Activated naive CD8-positive, alpha-beta T cell treated with anti-CD3 and anti-CD28 coated beads, Interleukin-2, amount 50 U/mL, for 24 hours (primary cell): Measurements from ENCODE around the gene TRABD2B.

Experiments
- ATAC-seq: fragments of 150-1000 bp; cut with Tn5 transposase; one replicate; pipeline ENCODE4 v1.10.0; 2021
- DNase-seq: peaks from one replicate; pipeline ENCODE4 v3.0.0; 2021
- H3K27ac Mint-ChIP-seq: one replicate; pipeline ENCODE4 v1.8.0; 2021; ENCODE audit warnings: mild to moderate bottlenecking, mixed read lengths
- H3K27me3 Mint-ChIP-seq: one replicate; pipeline ENCODE4 v1.8.0; 2021; ENCODE audit warnings: mixed read lengths
- H3K36me3 Mint-ChIP-seq: one replicate; pipeline ENCODE4 v1.8.0; 2021; ENCODE audit warnings: low read depth, mixed read lengths
- H3K4me1 Mint-ChIP-seq: one replicate; pipeline ENCODE4 v1.8.0; 2021; ENCODE audit warnings: mixed read lengths
- H3K4me3 Mint-ChIP-seq: one replicate; pipeline ENCODE4 v1.8.0; 2021; ENCODE audit warnings: mild to moderate bottlenecking, moderate library complexity, mixed read lengths
- H3K9me3 Mint-ChIP-seq: one replicate; pipeline ENCODE4 v1.8.0; 2021; ENCODE audit warnings: mixed read lengths

The TRABD2B gene

DNA sequence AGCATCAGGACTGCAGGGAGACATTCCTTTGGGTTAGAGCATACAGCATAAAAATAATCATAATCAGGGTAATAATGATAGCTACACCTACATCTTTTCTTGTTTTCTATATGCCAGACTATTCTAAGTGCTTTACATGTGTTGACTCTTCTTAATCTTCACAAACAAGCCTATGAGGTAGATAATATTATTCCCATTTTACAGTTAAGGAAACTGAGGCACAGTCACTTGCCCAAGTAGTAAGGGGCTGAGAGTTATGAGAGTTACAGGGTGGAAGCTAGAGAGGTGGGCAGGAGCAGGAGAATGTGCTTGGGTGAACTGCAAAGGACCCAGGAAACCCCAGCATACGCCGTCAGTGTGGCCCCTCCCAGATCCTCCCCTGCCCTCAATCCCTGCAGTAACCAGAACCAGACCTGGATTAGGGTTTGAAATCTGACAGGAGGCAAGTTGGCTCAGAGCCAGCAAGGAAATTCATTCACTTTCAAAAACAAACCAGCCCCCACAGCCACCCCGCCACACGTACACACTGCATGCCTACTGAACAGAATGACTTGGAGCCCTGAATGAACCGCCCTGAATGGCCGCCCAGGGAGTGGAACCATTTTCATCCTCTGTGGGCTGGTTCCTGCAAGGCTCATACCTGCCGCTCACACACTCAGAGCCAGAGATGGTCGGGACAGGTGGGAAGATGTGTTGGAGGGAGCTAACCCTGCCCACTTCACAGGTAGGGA is 126.1 kb downstream of the TRABD2B start:
- Mint-ChIP-seq H3K9me3 (no peaks in the 10 kb centered on the region), H3K27me3 (peaks cover 9% of the 10 kb centered on the region), H3K27ac (no peak overlapping the region), H3K4me1 (no peaks in the 10 kb centered on the region), H3K36me3 (no peaks in the 10 kb centered on the region), H3K4me3 (no peak overlapping the region)
- DNase-seq (no peak), ATAC-seq (no peak)

GRCh38 chr1:47870480-47870879 is 126.7 kb downstream of the TRABD2B start:
- no peaks in the 10 kb centered on the region for H3K9me3 Mint-ChIP-seq
- H3K36me3 Mint-ChIP-seq = no peaks in the 10 kb centered on the region
- peaks cover 4% of the 10 kb centered on the region for H3K27me3 Mint-ChIP-seq
- DNase-seq (no peak), ATAC-seq (no peak)
- no peak overlapping the region for H3K4me3 Mint-ChIP-seq
- H3K4me1 Mint-ChIP-seq = no peaks in the 10 kb centered on the region
- no peak overlapping the region for H3K27ac Mint-ChIP-seq

DNA sequence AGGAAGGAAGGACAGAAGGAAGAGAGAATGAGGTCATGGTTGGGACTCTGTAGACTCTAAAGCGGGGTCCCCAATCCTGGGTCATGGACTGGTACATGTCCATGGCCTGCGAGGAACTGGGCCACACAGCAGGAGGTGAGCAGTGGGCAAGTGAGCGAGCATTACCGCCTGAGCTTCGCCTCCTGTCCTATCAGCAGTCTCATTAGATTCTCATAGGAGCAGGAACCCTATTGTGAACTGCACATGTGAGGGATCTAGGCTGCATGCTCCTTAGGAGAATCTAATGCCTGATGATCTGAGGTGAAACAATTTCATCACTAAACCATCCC is 128.9 kb downstream of the TRABD2B start:
- H3K36me3 Mint-ChIP-seq = no peaks in the 10 kb centered on the region
- no peak overlapping the region for H3K4me3 Mint-ChIP-seq
- DNase-seq = no peak
- H3K9me3 Mint-ChIP-seq = no peaks in the 10 kb centered on the region
- ATAC-seq = no peak
- H3K27ac Mint-ChIP-seq = no peak overlapping the region
- peaks cover 4% of the 10 kb centered on the region for H3K27me3 Mint-ChIP-seq
- H3K4me1 Mint-ChIP-seq = no peaks in the 10 kb centered on the region

DNA sequence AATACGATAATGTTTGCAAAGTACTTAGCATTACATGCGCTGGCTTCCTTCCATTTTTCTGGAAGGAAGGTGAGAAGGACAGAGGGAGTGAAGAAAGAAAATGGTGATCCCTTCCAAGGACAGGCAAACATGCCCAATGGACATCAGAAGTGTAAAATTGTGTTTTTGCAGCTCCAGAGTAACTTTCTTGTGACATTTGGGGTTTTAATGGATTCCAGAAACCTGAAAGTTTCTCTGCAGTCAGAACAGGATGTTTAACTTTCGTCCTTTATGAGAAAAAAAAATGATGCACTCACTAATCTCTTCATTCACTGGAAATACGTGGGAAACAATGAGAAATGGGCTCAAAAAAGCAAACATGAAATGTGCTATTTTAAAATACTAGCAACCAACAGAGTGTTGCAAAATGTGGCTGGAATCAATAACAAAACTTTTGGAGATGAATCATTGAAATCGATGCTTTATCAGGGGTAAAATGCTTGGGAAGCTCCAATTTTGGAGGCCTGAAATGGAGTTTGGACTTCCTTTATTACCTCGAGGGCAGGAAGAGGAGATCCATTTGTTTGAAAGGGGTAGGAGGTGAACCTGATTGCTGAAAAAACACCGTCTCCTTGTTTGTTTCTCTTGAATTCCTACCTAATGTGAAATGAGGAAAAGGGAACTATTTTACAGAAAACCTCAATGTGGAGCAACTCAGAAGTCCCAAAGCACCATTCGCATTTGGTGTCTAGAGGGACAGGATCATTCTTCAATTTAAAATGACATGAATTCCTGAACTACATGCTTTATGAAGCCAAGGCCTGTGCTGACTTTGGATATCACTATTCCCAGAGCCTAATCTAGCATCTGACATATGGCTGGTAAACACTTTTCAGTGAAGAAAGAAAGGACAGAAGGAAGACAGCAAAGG is 129.5 kb downstream of the TRABD2B start:
- DNase-seq = no peak
- H3K4me1 Mint-ChIP-seq = no peaks in the 10 kb centered on the region
- no peak overlapping the region for H3K4me3 Mint-ChIP-seq
- H3K36me3 Mint-ChIP-seq = no peaks in the 10 kb centered on the region
- H3K9me3 Mint-ChIP-seq = no peaks in the 10 kb centered on the region
- H3K27me3 Mint-ChIP-seq = peaks cover 4% of the 10 kb centered on the region
- H3K27ac Mint-ChIP-seq = no peak overlapping the region
- no peak for ATAC-seq

- Mint-ChIP-seq H3K36me3 (no peaks in the 10 kb centered on the region), H3K27ac (no peak overlapping the region), H3K9me3 (no peaks in the 10 kb centered on the region), H3K27me3 (peaks cover 4% of the 10 kb centered on the region), H3K4me3 (no peak overlapping the region), H3K4me1 (no peaks in the 10 kb centered on the region)
- DNase-seq (no peak), ATAC-seq (no peak)
These were observed 130.4 kb downstream of the TRABD2B start for GRCh38 chr1:47866601-47867437.

DNA sequence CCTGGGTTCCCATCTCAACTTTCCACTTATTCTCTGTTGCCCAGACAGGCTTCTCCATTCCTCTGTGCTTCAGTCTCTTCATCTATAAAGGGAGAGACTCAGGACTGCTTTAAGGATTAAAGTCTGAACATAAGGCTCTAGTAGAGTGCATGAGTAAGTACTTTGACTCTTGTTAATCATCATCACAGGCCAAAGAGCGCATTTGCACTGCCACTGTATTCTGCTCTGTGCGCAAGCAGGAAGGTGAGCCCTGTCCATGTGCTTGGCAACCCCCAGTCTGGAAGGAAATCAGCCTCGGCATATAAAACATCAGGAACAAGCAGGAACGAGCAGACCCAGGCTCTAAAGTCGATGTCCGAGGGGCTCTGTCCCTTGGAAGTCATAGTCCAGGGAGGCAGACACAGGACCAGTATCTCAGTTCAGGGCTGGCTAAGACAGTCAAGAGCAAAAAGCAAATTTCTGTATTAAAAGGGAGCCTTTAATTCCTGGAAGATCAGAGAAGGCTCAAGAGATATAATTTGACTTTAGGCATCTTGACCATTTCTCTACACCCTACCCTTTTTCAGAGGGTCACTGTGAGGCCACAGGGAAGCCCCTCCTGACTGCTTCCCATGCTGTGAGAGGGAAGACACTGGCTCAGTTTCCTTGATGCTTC is 131.2 kb downstream of the TRABD2B start:
- peaks cover 4% of the 10 kb centered on the region for H3K27me3 Mint-ChIP-seq
- ATAC-seq (no peak), DNase-seq (no peak)
- H3K9me3 Mint-ChIP-seq = no peaks in the 10 kb centered on the region
- H3K27ac Mint-ChIP-seq = no peak overlapping the region
- H3K4me3 Mint-ChIP-seq = no peak overlapping the region
- H3K36me3 Mint-ChIP-seq = no peaks in the 10 kb centered on the region
- no peaks in the 10 kb centered on the region for H3K4me1 Mint-ChIP-seq

GRCh38 chr1:47859092-47859743 is 138.0 kb downstream of the TRABD2B start:
- no peaks in the 10 kb centered on the region for H3K4me1 Mint-ChIP-seq
- H3K9me3 Mint-ChIP-seq = no peaks in the 10 kb centered on the region
- H3K27me3 Mint-ChIP-seq = peaks cover 5% of the 10 kb centered on the region
- DNase-seq (no peak), ATAC-seq (no peak)
- no peak overlapping the region for H3K4me3 Mint-ChIP-seq
- no peaks in the 10 kb centered on the region for H3K36me3 Mint-ChIP-seq
- no peak overlapping the region for H3K27ac Mint-ChIP-seq

DNA sequence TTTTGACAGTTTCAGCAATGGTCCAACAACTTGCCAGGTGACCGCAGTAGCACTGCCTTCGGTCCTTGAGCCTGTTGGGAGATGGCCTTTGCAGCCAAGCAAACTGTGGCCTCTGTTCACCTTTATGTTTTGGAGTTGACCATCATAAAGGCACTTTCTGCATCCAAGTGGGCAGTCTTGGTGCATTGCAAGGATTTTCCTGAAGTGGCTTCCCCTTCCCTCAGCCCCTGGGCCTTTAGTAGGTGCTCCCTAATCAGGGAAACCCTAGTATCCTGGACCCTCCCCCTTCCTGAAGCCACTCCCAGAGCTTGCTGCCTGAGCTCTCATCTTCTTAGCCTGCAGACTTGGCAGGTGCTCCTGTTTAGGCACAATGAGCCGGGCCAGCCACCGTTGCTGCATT is 140.2 kb downstream of the TRABD2B start:
- H3K4me3 Mint-ChIP-seq = no peak overlapping the region
- no peak for ATAC-seq

GRCh38 chr1:47855230-47855629 is 142.0 kb downstream of the TRABD2B start:
- Mint-ChIP-seq H3K27ac (no peak overlapping the region), H3K36me3 (no peaks in the 10 kb centered on the region), H3K27me3 (peaks cover 5% of the 10 kb centered on the region), H3K9me3 (no peaks in the 10 kb centered on the region), H3K4me1 (no peaks in the 10 kb centered on the region), H3K4me3 (no peak overlapping the region)
- DNase-seq (no peak), ATAC-seq (no peak)

More for the DNA sequence above, 140.2 kb downstream of the TRABD2B start:
- no peak overlapping the region for H3K27ac Mint-ChIP-seq
- no peaks in the 10 kb centered on the region for H3K4me1 Mint-ChIP-seq
- H3K27me3 Mint-ChIP-seq = peaks cover 5% of the 10 kb centered on the region
- H3K9me3 Mint-ChIP-seq = no peaks in the 10 kb centered on the region
- no peaks in the 10 kb centered on the region for H3K36me3 Mint-ChIP-seq
- DNase-seq = no peak

- DNase-seq (no peak), ATAC-seq (no peak)
- Mint-ChIP-seq H3K4me3 (no peak overlapping the region), H3K27me3 (peaks cover 2% of the 10 kb centered on the region), H3K36me3 (no peaks in the 10 kb centered on the region), H3K4me1 (no peaks in the 10 kb centered on the region), H3K9me3 (no peaks in the 10 kb centered on the region), H3K27ac (no peak overlapping the region)
These were observed 142.5 kb downstream of the TRABD2B start for GRCh38 chr1:47854552-47855144.

DNA sequence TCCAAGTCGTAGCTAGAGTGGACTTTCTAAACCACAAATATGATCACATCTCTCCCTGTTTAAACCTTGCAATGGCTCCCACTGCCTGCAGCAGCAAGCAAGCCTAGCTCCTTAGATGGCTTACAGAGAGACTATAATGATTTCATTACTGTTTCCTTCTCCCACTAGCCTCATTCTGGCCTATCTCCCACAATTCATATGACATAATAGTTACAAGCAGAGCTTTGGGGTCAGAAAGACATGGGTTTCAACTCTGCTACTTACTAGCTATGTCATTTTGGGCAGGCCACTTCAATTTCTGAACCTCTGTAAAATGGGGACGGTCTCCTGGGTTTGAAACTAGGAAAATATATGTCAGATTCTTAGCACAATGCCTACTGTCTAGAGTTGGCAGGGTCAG is 143.3 kb downstream of the TRABD2B start:
- Mint-ChIP-seq H3K4me3 (no peak overlapping the region), H3K27me3 (no peaks in the 10 kb centered on the region), H3K27ac (no peak overlapping the region), H3K9me3 (no peaks in the 10 kb centered on the region), H3K4me1 (no peaks in the 10 kb centered on the region), H3K36me3 (no peaks in the 10 kb centered on the region)
- DNase-seq (no peak), ATAC-seq (no peak)

DNA sequence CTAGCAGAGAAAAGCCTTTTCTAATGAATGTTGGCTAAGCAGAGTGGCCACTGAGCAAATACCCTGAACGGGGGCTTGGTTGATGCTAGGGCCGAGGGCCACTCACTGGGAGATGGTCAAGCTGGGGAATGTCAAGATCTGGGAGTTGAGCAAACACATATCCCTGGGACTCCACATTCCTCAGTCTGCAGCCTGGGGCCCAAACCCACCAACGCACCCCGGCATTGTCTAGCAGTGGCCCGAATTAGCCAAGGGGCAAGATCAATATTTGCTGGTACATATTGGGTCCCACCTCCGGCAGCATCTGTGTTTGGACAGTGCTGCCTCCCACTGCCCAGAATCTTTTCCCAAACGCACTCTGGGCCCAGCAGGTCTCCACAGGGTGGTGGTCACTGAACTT is 144.1 kb downstream of the TRABD2B start:
- DNase-seq (no peak), ATAC-seq (no peak)
- Mint-ChIP-seq H3K9me3 (no peaks in the 10 kb centered on the region), H3K4me3 (no peak overlapping the region), H3K27me3 (no peaks in the 10 kb centered on the region), H3K4me1 (no peaks in the 10 kb centered on the region), H3K27ac (no peak overlapping the region), H3K36me3 (no peaks in the 10 kb centered on the region)

DNA sequence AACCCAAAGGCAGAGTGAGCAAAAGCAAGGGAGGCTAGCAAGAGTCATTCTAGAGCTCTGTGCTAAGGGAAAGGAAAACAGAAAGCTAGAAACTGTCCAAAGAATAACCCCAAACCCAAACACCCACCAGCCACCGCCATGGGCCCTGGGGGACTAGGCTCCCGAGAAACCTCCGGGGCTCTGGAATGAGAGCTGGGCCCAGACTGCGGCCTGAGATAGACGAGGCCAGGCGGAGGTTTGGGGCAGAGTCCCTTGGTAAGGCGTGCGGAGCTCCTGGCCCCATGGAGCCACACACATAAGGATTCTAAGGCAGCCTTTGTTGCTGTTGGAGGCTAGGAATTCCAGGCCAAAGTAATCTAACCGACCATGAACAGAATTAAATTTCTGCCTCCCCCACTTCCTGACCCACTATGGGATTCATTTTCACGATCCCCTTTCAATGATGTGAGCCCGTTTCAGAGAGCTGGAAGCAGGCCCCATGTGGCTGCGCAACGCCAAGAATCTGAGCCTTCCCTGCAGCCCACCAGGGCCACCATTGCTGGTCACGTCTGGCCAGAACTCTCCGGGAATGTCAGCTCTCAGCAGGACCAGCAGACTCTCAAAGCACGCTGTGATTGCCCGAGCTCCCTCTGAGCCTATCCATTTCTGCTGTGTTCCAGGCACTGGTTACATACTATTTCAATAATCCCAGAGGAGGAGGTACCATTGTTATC is 145.0 kb downstream of the TRABD2B start:
- ATAC-seq = no peak
- Mint-ChIP-seq H3K27ac (no peak overlapping the region), H3K27me3 (no peaks in the 10 kb centered on the region), H3K4me3 (no peak overlapping the region), H3K4me1 (no peaks in the 10 kb centered on the region), H3K9me3 (no peaks in the 10 kb centered on the region), H3K36me3 (no peaks in the 10 kb centered on the region)
- no peak for DNase-seq
